OCI-LY7 (cell line): Measurements from ENCODE around the gene SLC9A3. TPM values are rescaled to one million over a fixed set of nuclear protein-coding genes. Genes with fewer than 3 reads are reported as not detected.

ENCODE experiments used
- BruUV-seq: library from RNA; stranded (reverse); fragments of 400-500 nt; replicated peaks from 2 replicates; lab custom pipeline; 2021; lab: Mats Ljungman, UMichigan
- CTCF ChIA-PET: fragments of 300-600 bp; sonication (Branson Sonifier 250); formaldehyde crosslinking; loops from one replicate; lab custom pipeline; 2022; ENCODE audit warnings: antibody characterized with exemption; ENCODE audit not compliant: unreplicated experiment; lab: Charles Lee
- POLR2A ChIA-PET: fragments of 300-600 bp; sonication (Branson Sonifier 250); formaldehyde crosslinking; loops from one replicate; lab custom pipeline; 2022; ENCODE audit warnings: antibody characterized with exemption; lab: Charles Lee
- DNase-seq: peaks from one replicate; pipeline ENCODE4 v3.0.0-alpha.2; 2015; ENCODE audit warnings: low spot score
- H2AFZ ChIP-seq: fragments of 200-600 bp; sonication (generic), shearing (Covaris generic); 2 replicates; pipeline ENCODE4 v1.6.1; 2014; ENCODE audit warnings: mild to moderate bottlenecking, antibody characterized with exemption, low read length, moderate library complexity
- H3K27ac ChIP-seq: fragments of 200-600 bp; sonication (generic); 2 replicates; pipeline ENCODE4 v1.5.1; 2014; ENCODE audit warnings: mixed run types, low read depth, mild to moderate bottlenecking, moderate library complexity, low read length, inconsistent platforms; ENCODE audit not compliant: poor library complexity, severe bottlenecking
- H3K36me3 ChIP-seq: fragments of 200-600 bp; sonication (generic); 2 replicates; pipeline ENCODE4 v1.6.1; 2014; ENCODE audit warnings: mild to moderate bottlenecking, antibody characterized with exemption, low read length, moderate library complexity, mixed read lengths; ENCODE audit not compliant: insufficient read depth
- H3K4me1 ChIP-seq: fragments of 200-600 bp; sonication (generic); 2 replicates; pipeline ENCODE4 v1.5.1; 2014; ENCODE audit warnings: mild to moderate bottlenecking, low read length; ENCODE audit not compliant: insufficient read depth, poor library complexity, severe bottlenecking
- H3K4me2 ChIP-seq: fragments of 200-600 bp; sonication (generic); 2 replicates; pipeline ENCODE4 v1.6.1; 2014; ENCODE audit warnings: mild to moderate bottlenecking, low read length
- H3K4me3 ChIP-seq: fragments of 200-600 bp; sonication (generic); 2 replicates; pipeline ENCODE4 v1.5.1; 2014; ENCODE audit warnings: mild to moderate bottlenecking, low read depth, low read length; ENCODE audit not compliant: poor library complexity, severe bottlenecking
- H3K79me2 ChIP-seq: fragments of 200-600 bp; sonication (generic); 2 replicates; pipeline ENCODE4 v1.6.1; 2016; ENCODE audit warnings: low read depth, mild to moderate bottlenecking, low read length, moderate library complexity, mixed read lengths; ENCODE audit not compliant: insufficient read depth
- H3K9me2 ChIP-seq: fragments of 200-600 bp; sonication (generic); 2 replicates; pipeline ENCODE4 v1.6.1; 2016; ENCODE audit warnings: mild to moderate bottlenecking, low read length, mixed read lengths; ENCODE audit not compliant: insufficient read depth
- H3K9me3 ChIP-seq: fragments of 200-600 bp; sonication (generic); 2 replicates; pipeline ENCODE4 v1.6.1; 2014; ENCODE audit warnings: mild to moderate bottlenecking, mixed run types, low read length, mixed read lengths
- H4K20me1 ChIP-seq: fragments of 200-600 bp; sonication (generic); 2 replicates; pipeline ENCODE4 v1.6.1; 2014; ENCODE audit warnings: mild to moderate bottlenecking, antibody characterized with exemption, low read length, moderate library complexity, mixed read lengths; ENCODE audit not compliant: insufficient read depth
- CTCF ChIP-seq: fragments of 200-600 bp; sonication (generic); conservative IDR thresholded peaks from 2 replicates; pipeline ENCODE4 v1.5.1; 2014; ENCODE audit warnings: mild to moderate bottlenecking, antibody characterized with exemption, low read length, moderate library complexity, mixed read lengths
- EZH2phosphoT487 ChIP-seq: fragments of 200-600 bp; sonication (generic); IDR thresholded peaks from 2 replicates; pipeline ENCODE4 v1.6.1; 2018; ENCODE audit warnings: low read depth, borderline replicate concordance, mild to moderate bottlenecking, mixed run types, antibody characterized with exemption, low read length, moderate library complexity, mixed read lengths
- intact Hi-C: fragments of 100-400 bp; cut with micrococcal nuclease; formaldehyde crosslinking; loops from one replicate; pipeline ENCODE4 v1.10.0; 2022; ENCODE audit not compliant: unreplicated experiment
- total RNA-seq, 2 experiments: library from RNA; depleted of rRNA in 1 of 2; stranded (reverse); fragments of >200 nt in 1 of 2; shearing (Covaris generic) in 1 of 2; gene quantifications; 2 replicates each; pipeline ENCODE4 v1.2.3, GENCODE V29; 2014 to 2022

SLC9A3 gene
- total RNA-seq, 2 experiments from 2014 or later, result 2.0 to 4.3 TPM

- intact Hi-C loops, result no loop called here
- no TSS peak for BruUV-seq
- H2AFZ ChIP-seq, result no peak overlapping the region
- DNase-seq, result no peak
- peaks cover 8% of the 10 kb centered on the region for H3K4me1 ChIP-seq
- ChIA-PET CTCF (no interaction called here), POLR2A (interaction anchor here (0.7 kb wide), 1 partner anchor 20 kb away, joined by 5 read pairs; no protein-coding TSS in a partner anchor)
- no peak overlapping the region for H3K4me2 ChIP-seq
- no peaks in the 10 kb centered on the region for H3K36me3 ChIP-seq
- H3K9me3 ChIP-seq, result no peaks in the 10 kb centered on the region
- TF ChIP-seq CTCF (no peak), EZH2phosphoT487 (no peak)
- H3K4me3 ChIP-seq, result no peak overlapping the region
- H3K27ac ChIP-seq, result no peak overlapping the region
- no peaks in the 10 kb centered on the region for H3K9me2 ChIP-seq
- no peaks in the 10 kb centered on the region for H4K20me1 ChIP-seq
- H3K79me2 ChIP-seq, result no peaks in the 10 kb centered on the region
These were observed 1.3 kb downstream of the SLC9A3 start for GRCh38 chr5:522899-523440.

- POLR2A ChIA-PET, result no interaction called here
- CTCF ChIA-PET, result no interaction called here
- H4K20me1 ChIP-seq, result no peaks in the 10 kb centered on the region
- no TSS peak for BruUV-seq
- intact Hi-C loops, result no loop called here
- no peaks in the 10 kb centered on the region for H3K9me2 ChIP-seq
- DNase-seq, result no peak
- no peak overlapping the region for H3K27ac ChIP-seq
- no peak overlapping the region for H2AFZ ChIP-seq
- no peak overlapping the region for H3K4me2 ChIP-seq
- no peaks in the 10 kb centered on the region for H3K36me3 ChIP-seq
- no peaks in the 10 kb centered on the region for H3K9me3 ChIP-seq
- H3K79me2 ChIP-seq, result no peaks in the 10 kb centered on the region
- no peak overlapping the region for H3K4me3 ChIP-seq
- TF ChIP-seq CTCF, result no peak
- no peak for TF ChIP-seq EZH2phosphoT487
- peaks cover 3% of the 10 kb centered on the region for H3K4me1 ChIP-seq
These were observed 2.1 kb downstream of the SLC9A3 start for GRCh38 chr5:522116-522515.

GRCh38 chr5:521680-522079 lies 2.6 kb downstream of the SLC9A3 start:
- no peak overlapping the region for H3K4me2 ChIP-seq
- intact Hi-C loops, result no loop called here
- no peak overlapping the region for H3K27ac ChIP-seq
- H3K4me3 ChIP-seq, result no peak overlapping the region
- H3K9me3 ChIP-seq, result no peaks in the 10 kb centered on the region
- no peak overlapping the region for H2AFZ ChIP-seq
- BruUV-seq, result no TSS peak
- no peaks in the 10 kb centered on the region for H3K36me3 ChIP-seq
- no peaks in the 10 kb centered on the region for H4K20me1 ChIP-seq
- CTCF ChIA-PET, result no interaction called here
- TF ChIP-seq EZH2phosphoT487, result no peak
- TF ChIP-seq CTCF, result no peak
- POLR2A ChIA-PET, result no interaction called here
- no peaks in the 10 kb centered on the region for H3K4me1 ChIP-seq
- H3K79me2 ChIP-seq, result no peaks in the 10 kb centered on the region
- H3K9me2 ChIP-seq, result no peaks in the 10 kb centered on the region
- DNase-seq, result no peak
